ENCODE measurements around the gene LIPI. TPM values are rescaled to one million over a fixed set of nuclear protein-coding genes. Genes with fewer than 3 reads are reported as not detected.

Gene LIPI
- total RNA-seq, 4 donors from 2014 or later: not detected

Other genes starting within 250 kb of the LIPI start
- 1 to 10 TPM in 1 of 4 donors, under 1 TPM in 1, not detected in 2; 0.75 to 2.4 TPM for gene RBM11, start 5.2 kb upstream of the LIPI start, total RNA-seq
- 1 to 10 TPM; 5.9 to 9.2 (median 7.1) TPM for gene HSPA13, start 172.2 kb upstream of the LIPI start, total RNA-seq